Measurements from ENCODE around the gene TMEM151B. TPM values are rescaled to one million over a fixed set of nuclear protein-coding genes. Genes with fewer than 3 reads are reported as not detected.

TMEM151B gene
- total RNA-seq, 4 donors from 2014 or later, result 0.09 to 0.21 TPM; not detected in 2

DNA sequence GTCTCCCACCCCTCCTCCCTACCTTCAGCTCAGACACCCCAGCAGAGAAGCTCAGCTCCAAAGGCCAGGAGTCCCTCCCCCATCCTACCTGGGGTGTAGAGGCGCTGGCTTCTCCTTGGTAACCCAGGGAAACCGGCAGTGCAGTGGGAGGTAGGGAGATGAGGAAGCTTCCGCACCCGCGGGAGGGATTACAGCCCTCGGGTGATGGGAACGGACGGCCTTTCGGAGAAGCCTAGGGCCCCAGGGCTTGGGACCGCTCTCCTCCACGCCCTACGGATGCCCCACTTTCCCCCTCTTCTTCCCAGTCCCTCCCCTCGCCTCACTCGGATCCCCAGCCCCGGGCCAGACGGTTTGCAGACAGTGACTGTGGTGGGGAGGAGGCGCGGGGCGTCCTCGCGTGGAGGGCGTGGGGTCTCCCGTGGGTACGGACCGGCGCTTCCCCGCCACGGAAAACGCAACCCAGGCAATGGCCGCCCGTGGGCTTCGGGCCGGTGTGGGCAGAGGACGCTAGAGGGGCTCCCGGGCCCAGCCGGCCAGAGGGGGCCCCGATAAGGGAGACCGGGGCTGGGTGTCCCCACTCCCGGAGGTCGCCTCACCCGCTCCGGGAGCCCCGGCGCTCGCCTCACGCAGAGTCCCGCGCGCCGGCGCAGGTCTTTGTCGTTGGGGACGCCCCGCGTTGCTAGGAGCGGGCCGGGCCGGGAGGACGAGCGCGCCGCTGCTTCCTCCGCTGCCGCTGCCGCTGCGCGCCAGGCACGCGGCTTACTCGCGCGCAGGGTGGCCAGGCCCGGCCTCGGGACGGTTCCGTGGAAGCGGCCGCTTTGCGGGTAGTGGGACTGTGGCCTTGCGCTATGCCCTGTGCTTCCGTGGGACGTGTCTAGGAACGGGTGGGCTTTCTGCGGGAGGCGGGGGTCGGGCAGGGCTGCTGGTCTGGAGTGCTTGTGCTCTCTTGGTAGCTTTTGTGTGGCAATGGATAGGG, 27.1 kb downstream of the TMEM151B start:
- Histone ChIP-seq H3K27me3 (peaks cover 0 to 16% of the 10 kb centered on the region in 2 donors), H3K36me3 (no peaks in the 10 kb centered on the region), H3K27ac (no peak overlapping the region), H3K4me3 (peak overlapping the region; percentile 35 to 48), H3K9me3 (no peaks in the 10 kb centered on the region), H3K4me1 (peaks cover 0 to 13% of the 10 kb centered on the region in 2 donors)
- intact Hi-C loops (cut with DNase I; ENCODE audit: low total_unique reads), result no loop called here
- peak in 1 of 2 donors; percentile 39 for DNase-seq
- TF ChIP-seq POLR2A (IDR thresholded peaks at IDR 0.05) (no peak), CTCF (IDR thresholded peaks at IDR 0.05) (no peak)

DNA sequence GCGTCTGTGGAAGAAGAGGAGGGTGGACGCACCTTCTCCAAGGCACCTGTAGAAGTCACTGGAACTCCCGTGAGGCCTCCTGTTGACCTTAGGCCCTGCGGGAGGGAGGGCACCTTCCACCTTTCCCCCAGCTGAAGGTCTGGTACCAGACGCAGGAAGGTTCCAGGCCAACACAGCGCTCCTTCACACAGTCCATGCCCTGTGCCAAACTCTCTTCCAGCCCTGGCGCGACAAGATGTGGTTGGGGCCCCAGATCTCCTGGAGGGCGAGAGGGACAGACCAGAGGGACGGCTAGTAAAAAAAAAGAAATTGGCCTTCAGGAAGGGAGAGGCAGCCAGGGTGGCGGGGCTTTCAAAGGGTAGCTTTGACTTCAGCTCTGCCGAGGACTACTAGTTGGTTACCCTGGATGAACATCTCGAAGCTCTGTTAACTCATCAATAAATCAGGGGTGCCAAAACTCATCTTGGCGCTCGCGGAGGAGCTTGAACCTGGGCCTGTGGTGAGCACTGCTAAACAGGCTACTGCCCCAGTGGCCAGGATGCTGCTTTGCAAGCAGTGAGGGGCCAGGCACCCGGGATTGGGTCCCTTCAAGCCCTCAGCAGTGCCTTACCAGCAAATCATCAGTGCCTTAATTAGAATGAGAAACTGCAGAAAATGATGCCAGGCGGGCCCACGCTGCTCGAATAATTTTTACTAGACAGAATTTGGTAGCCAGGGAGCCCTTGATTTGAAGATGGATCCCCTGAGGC, 28.0 kb downstream of the TMEM151B start:
- H3K36me3 ChIP-seq, result no peaks in the 10 kb centered on the region
- H3K27ac ChIP-seq, result no peak overlapping the region
- H3K9me3 ChIP-seq, result no peaks in the 10 kb centered on the region
- H3K4me1 ChIP-seq, result peaks cover 0 to 13% of the 10 kb centered on the region in 2 donors
- intact Hi-C loops (cut with DNase I; ENCODE audit: low total_unique reads), result no loop called here
- H3K27me3 ChIP-seq, result peaks cover 0 to 11% of the 10 kb centered on the region in 2 donors
- no peak for DNase-seq
- H3K4me3 ChIP-seq, result no peak overlapping the region
- TF ChIP-seq POLR2A (IDR thresholded peaks at IDR 0.05), result no peak
- no peak for TF ChIP-seq CTCF (IDR thresholded peaks at IDR 0.05)

DNA sequence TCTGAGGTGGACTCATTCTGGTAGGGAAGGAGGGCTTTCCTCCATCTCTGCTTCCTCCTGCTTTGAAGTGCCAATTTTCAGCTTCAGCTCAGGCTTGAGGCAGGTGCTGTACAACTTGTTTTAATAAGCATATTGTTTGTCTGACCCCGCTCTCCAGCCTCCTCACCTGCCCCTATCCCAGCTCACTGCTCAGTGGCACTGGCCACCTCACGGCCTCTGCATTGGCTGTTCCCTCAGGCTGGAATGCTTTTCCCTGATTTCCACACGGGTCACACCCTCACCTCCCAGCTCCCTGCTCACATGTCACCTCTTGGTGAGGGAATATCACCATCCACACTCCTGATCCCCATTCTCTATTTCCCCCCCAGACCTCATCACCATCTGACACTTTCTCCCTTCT, 28.6 kb downstream of the TMEM151B start:
- intact Hi-C loops (cut with DNase I; ENCODE audit: low total_unique reads), result no loop called here
- DNase-seq, result no peak
- H3K27ac ChIP-seq, result no peak overlapping the region
- H3K27me3 ChIP-seq, result peaks cover 0 to 11% of the 10 kb centered on the region in 2 donors
- no peak overlapping the region for H3K4me3 ChIP-seq
- peaks cover 0 to 13% of the 10 kb centered on the region in 2 donors for H3K4me1 ChIP-seq
- H3K36me3 ChIP-seq, result no peaks in the 10 kb centered on the region
- TF ChIP-seq CTCF (IDR thresholded peaks at IDR 0.05) (no peak), POLR2A (IDR thresholded peaks at IDR 0.05) (no peak)
- no peaks in the 10 kb centered on the region for H3K9me3 ChIP-seq

DNA sequence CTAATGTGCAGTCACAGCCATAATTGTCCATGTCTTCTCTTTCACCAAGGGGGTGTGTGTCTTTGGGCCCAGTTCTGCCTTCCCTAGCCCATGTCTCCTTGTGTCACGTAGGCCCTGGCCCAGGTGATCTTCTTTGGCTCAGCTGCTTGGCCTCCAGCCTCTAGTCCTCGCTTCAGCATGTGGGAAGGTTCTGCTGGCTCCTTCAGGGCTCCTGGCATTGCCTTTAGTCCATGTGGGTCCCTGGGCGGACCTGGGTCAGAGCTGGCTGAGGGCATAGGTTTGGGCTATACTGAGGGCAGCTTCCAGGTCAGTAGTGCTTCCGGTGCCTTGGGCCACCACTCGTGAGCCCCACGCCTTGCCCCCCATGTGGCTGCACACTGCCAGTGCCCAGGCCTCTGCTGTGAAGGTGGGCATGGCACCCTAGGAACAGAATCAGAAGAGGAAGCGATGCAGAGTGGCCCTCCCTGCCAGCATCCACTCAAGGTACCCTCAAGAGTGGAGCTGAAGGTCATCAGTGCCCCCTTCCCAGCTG, 30.1 kb downstream of the TMEM151B start:
- no peak for TF ChIP-seq CTCF (IDR thresholded peaks at IDR 0.05)
- no peak for TF ChIP-seq POLR2A (IDR thresholded peaks at IDR 0.05)
- no peak overlapping the region for H3K4me3 ChIP-seq
- DNase-seq, result no peak
- H3K27me3 ChIP-seq, result peaks cover 0 to 3% of the 10 kb centered on the region in 2 donors
- peaks cover 0 to 13% of the 10 kb centered on the region in 2 donors for H3K4me1 ChIP-seq
- no peaks in the 10 kb centered on the region for H3K9me3 ChIP-seq
- intact Hi-C loops (cut with DNase I; ENCODE audit: low total_unique reads), result no loop called here
- H3K36me3 ChIP-seq, result no peaks in the 10 kb centered on the region
- H3K27ac ChIP-seq, result no peak overlapping the region
